ENCODE data around the gene CDC37.

CDC37 gene

GRCh38 chr19:10403137-10404021 lies at the start of gene CDC37:
TSS of gene CDC37 (minus strand) at chr19:10403542. CDS start at chr19:10403479, 63 bp downstream.
- peak; percentile 96 for DNase-seq (ENCODE audit: low spot score)

- peak; percentile 70 for DNase-seq (ENCODE audit: low spot score)
These were observed 47.7 kb upstream of the CDC37 start for GRCh38 chr19:10450853-10451609.

DNA sequence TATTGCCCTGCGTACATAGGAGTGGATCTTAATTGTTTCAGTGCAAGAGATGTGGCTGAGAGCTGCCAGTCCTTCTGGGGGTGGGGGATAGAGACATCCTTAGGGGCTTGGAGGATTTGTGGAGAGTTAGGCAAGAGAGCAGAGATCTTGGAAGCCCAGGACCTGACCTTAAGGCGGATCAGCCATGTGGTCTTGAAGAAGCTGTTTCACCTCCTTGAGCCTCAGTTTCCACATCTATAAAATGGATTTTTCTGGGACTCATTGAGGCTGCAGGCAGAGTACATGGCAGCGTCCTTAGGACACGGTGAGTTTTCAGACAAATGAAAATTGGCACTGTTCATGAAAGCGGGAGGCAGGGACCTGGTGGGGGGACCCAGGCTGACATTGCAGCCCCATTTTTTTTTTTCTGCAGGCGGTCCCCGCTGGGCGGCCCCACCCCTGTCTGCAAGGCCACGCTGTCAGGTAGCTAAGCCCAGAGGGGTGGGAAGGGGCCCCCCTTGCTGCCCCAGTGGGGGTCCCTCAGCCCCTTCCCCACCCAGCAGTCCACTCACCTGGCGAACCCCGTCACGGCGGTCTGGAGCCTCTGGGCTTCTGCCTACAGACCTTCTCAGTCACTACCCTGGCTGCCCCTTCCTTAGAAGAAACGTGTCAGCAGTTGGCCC lies 47.0 kb upstream of the CDC37 start:
- DNase-seq (ENCODE audit: low spot score) = no peak

DNA sequence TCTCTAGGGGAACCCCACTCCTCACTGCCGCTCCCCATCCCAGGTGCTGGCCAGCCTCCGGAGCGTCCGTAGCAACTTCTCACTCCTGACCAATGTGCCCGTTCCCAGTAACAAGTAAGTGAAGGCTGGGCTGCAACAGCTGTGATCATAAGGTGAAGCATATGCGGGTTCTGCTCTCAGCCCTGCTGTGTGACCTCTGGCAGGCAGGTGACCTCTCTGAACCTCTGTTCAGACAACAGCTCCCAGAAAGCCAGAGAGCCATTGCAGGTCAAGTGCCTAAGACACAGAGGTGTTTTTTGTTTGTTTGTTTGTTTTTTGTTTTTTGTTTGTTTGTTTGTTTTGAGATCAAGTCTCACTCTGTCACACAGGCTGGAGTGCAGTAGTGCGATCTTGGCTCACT lies 45.7 kb upstream of the CDC37 start:
- no peak for DNase-seq (ENCODE audit: low spot score)

GRCh38 chr19:10442698-10443097 lies 39.4 kb upstream of the CDC37 start:
- no peak for DNase-seq (ENCODE audit: low spot score)

GRCh38 chr19:10439588-10439987 lies 36.2 kb upstream of the CDC37 start:
- no peak for DNase-seq (ENCODE audit: low spot score)

DNA sequence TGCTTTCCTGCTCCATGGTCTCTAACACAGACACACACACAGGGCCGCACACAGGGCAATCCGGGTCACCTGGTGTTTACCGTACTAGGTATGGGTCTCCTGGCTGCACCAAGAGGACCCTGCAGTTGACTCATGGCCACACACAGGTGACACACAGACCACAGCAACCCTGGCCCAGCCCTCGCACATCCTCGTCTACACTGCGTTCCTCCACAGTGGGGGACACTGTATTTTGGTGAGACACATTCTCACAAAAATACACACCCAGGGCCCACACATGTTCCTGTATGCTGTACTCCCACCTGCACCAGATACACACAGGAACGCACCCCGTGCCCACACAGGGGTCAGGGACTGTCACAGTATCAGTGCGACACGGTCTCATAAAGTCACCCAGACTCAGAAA lies 29.8 kb upstream of the CDC37 start:
- DNase-seq (ENCODE audit: low spot score) = no peak

GRCh38 chr19:10432736-10433130 lies 29.4 kb upstream of the CDC37 start:
- DNase-seq (ENCODE audit: low spot score) = no peak

GRCh38 chr19:10431943-10432735 lies 28.8 kb upstream of the CDC37 start:
- peak; percentile 32 for DNase-seq (ENCODE audit: low spot score)

DNA sequence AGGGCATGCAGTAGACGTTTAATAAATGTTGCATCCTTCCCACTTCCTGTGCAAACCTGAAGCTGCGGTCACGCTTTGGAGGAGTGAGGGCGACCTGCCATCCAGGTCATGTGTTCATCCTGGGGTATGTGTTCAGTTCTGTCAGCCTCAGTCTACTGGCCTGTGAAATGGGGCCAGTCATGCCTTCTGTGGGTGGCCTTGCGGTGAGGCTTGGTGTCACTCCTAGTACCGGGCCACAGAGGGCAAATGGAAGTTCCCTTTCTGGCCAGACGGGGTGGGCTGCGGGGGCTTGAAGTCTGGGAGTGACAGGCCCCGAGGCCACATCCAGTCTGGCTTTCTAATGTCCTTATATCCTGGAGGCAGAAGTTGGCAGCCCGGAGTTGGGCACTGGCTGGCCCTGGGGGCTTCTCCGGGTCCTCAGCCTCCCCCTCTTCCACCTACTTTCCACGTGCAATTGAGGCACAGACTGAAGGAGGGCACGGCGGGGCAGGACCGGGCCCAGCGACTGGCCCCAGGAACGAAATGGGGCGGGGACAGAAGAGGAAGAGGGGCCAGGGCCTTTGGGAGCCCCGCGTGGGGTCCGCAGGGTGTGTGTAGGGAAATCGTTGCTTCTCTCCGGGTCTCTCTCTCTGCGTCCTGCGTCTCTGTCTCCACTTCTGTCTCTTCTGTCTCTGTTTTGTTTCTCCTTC lies 28.1 kb upstream of the CDC37 start:
- DNase-seq (ENCODE audit: low spot score) = no peak

- no peak for DNase-seq (ENCODE audit: low spot score)
These were observed 27.3 kb upstream of the CDC37 start for GRCh38 chr19:10430505-10431253.

DNA sequence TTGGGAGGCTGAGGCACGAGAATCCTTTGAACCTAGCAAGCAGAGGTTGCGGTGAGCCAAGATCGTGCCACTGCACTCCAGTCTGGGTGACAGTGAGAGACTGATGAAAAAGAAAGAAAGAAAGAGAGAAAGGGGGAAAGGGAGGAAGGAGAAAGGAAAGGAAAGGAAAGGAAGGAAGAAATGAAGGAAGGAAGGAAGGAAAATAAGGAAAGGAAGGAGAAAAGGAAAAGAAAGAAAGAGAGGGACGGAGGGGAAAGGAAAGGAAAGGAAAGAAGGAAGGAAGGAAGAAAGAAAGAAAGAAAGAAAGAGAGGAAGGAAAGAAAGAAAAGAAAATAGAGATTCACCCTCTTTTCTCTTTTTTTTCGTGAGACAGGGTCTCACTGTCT lies 25.6 kb upstream of the CDC37 start:
- DNase-seq (ENCODE audit: low spot score) = no peak

GRCh38 chr19:10427169-10427568 lies 23.8 kb upstream of the CDC37 start:
- no peak for DNase-seq (ENCODE audit: low spot score)

DNA sequence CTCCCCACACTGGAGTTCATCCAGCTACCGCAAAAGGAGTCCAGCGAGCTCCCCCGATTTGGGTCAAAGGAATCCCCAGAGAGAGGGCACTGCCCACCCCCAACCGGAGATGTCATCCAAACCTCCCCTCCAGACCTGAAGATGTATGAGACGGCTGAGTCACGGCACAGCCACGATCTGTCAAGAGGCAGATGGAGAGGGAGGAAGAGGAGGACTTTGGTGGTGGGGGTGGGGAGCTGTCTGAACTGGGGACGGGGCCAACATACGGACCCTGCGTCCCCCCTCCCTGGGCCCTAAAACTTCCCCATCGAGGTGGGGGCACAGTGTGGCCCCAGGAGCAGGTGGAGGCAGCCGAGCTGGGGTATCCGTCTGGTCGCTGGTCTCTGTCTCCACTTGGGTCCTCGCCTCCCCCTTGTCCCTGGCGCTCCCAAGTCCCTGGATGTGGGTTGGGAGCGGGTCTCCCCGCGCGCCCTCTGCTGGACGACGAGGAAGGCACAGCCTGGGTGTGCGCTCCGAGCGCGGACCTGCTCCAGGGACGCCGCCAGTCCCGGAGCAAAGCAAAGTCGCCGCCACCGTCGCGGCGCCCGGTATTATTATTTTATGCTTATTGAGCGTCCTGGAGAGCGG lies 20.8 kb upstream of the CDC37 start:
- peak; percentile 61 for DNase-seq (ENCODE audit: low spot score)

GRCh38 chr19:10422846-10423245 lies 19.5 kb upstream of the CDC37 start:
- DNase-seq (ENCODE audit: low spot score) = no peak

DNA sequence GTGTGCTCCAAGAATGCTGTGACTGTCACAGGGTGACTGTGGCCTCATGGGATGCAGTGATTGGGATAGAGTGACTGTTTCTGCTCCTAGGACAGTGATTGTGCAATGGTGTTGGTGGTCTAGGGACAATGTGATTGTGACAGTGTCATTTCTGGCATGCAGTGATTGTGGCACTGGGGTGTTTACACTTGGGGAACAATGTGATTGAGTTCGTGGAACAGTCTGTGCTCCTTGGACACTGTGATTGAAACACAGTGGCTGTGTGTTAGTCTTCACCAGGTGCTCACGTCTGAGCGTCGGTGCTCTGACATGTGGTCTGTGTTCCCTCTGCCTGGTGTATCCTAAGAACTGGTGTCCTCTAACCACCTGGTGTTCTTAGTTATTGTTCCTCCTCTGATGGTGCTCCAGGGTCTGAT lies 18.7 kb upstream of the CDC37 start:
- no peak for DNase-seq (ENCODE audit: low spot score)

DNA sequence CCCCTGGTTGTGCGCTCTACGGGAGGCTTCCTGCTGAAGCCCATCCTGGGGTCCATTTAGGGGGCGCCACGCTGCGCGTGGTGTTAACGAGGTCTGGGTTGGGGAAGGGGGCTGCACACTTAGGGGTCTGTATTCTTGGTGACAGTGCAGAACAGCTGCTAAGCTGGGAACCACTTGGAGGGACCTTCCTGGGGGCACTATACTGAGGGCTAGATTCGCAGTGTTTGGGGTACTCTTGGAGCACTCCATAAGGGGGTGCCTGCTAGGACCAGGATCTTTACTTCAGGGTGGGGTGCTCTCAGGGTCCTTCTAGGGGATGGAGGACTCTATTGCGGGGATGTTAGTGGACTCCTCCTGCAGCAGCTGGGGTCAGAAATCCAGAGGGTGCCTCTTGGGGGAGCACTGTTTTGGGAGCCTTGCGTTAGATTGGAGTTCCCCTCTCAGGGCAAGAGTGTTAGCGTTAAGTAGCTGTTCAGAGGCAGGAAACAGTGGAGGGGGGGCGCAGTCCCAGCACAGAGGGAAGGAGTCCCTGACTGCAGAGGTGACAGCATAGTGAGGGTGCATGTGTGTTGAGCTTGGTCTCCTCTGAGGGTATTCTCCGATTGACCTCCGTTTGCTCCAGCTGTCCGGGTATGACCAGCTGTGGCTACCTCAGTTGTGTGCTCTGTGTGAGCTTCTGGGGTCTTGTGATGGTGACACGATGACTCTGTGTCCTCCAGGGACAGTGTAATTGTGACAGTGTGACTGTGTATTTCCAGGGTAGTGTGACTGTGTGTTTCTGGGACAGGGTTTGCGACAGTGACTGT lies 18.1 kb upstream of the CDC37 start:
- no peak for DNase-seq (ENCODE audit: low spot score)

DNA sequence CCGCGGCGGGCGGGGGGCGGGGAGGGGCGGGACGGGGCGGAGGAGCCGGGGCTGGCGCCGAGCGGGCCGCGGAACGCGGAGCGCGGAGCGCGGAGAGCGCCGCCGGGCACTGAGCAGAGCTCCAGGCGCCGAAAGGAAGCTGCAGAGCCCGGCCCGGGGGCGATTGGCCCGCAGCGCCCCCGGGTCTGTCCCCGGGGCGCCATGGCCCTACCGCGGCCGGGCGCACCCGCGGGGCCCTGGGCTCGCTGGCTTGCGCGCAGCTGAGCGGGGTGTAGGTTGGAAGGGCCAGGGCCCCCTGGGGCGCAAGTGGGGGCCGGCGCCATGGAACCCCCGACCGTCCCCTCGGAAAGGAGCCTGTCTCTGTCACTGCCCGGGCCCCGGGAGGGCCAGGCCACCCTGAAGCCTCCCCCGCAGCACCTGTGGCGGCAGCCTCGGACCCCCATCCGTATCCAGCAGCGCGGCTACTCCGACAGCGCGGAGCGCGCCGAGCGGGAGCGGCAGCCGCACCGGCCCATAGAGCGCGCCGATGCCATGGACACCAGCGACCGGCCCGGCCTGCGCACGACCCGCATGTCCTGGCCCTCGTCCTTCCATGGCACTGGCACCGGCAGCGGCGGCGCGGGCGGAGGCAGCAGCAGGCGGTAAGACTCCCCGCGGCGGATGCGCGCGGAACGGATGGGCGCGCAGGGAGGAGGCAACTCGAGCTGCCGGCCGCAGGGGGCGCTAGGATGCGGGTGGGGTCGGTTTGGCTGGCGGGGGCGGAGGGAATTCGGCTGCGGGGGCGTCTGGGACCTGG lies 17.3 kb upstream of the CDC37 start, which contains the start of gene PDE4A:
TSS of gene PDE4A (plus strand) at position 95 of the 796 bp plus-strand sequence. CDS start at position 322, 227 bp downstream.
- no peak for DNase-seq (ENCODE audit: low spot score)

Measured in hematopoietic multipotent progenitor cell treated with erythropoietin and hydrocortisone succinate and interleukin-3 and kit ligand, for 15 days (in vitro differentiated cells).